GM18508 (cell line): Measurements from ENCODE around the gene ZRANB2.
A peak's percentile ranks its signal among the peaks of the same experiment; 100 is the strongest.

Experiments
- ATAC-seq: cut with Tn5 transposase; IDR thresholded peaks from one replicate; pipeline ENCODE4 v1.9.1; 2021; ENCODE audit warnings: moderate number of reproducible peaks; ENCODE audit not compliant: insufficient read depth, unreplicated experiment

The ZRANB2 gene, protein sequence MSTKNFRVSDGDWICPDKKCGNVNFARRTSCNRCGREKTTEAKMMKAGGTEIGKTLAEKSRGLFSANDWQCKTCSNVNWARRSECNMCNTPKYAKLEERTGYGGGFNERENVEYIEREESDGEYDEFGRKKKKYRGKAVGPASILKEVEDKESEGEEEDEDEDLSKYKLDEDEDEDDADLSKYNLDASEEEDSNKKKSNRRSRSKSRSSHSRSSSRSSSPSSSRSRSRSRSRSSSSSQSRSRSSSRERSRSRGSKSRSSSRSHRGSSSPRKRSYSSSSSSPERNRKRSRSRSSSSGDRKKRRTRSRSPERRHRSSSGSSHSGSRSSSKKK

DNA sequence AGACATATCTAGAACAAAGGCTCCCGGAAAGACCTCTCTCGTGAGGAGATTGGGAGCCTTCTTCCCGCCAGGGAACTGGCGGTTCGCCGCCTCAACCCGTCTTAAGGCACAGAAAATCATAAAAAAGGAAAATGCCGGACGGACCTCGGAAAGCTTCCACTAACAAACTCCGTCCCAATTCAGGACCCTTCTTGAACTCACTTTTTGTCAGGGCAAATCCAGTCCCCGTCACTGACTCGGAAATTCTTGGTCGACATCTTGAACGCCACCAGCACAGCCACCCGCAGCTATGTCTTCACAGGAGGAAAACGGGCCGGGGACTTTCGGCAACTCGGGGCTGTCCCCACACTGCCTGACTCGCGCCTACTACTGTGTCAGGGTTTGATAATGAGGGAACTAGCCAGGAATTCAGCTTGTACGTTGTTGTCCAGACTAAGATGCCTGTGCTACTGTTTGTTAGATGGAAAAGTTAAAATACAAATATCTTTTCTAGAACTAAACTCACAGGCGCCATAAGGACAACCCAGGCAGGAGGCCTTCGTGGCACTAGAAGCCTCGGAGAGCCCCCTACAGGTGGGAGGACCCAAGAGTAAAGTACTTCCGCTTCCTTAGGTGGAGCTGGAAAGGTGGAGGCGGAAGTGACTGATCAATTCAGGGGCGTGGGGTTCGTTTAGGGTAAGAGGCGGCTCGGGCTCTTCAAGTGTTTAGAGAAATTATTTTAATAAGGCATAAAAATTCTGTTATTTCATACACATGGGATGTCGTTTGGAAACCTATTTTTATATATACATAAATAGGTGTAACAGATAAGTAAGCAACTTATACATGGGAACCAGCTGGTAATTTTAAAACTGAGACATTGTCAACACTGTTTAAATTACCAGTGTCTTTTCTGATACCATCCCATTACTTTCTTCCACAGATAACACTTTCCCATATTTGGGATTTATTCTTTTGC, at the start of gene ZRANB2:
TSS of gene ZRANB2 (minus strand) at position 297 of the 958 bp plus-strand sequence. CDS start at position 257, 40 bp downstream.
- ATAC-seq: peak; percentile 98

DNA sequence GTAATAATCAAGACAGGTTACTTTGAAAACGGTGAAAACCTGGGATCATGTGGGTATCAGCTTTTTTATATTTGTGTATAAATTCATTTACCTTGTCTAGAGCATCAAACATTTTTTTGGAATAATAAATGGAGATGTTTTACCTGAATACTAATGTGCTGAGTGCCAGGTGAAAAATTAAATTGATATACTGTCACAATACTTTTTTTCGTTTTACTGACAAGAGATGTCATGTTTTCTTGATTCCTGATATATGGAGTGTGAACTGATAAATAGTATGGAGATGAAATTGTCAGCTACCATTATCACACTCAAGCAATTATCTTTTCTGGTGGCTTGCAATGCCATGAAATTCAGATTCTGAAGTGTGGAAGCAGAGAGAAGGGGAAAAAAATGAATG, 47.2 kb upstream of the ZRANB2 start:
- no peak for ATAC-seq

DNA sequence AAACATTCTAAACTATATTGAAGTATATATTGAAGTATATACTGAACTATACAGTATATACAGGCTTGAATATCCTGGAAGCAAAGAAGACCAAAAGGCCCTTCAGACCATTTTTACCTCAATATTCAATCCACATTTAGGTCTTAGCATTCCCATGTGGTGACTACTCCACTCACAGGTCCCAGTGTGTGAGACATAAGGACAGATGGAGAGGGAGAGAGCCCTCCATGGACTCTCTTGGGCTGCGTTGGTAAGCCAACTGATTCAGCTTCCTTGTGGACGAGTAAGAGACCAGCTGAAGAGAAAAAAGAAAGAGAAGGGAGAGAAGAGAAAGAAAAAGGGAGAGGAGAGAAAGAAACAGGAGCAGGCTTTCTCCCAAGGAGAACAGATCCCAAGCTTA, 37.3 kb upstream of the ZRANB2 start:
- no peak for ATAC-seq

DNA sequence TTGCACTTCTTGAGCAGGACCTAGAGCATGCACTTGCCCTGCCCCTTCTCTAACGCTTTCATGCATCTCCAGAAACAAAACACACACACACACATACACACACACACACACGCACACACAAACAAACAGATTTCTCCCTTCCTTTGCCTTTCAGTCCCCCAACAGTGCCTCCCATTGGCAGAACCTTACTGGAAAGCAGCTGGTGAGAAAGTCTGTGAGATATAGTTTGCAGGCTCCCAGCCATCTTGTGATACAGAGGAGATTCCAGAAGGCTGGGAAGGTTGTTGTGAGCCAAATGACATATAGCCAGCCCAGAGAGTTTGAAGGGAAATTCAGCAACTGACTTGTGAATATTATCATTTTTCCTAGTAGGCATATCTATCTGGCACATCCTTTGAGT, 35.9 kb upstream of the ZRANB2 start:
- no peak for ATAC-seq

DNA sequence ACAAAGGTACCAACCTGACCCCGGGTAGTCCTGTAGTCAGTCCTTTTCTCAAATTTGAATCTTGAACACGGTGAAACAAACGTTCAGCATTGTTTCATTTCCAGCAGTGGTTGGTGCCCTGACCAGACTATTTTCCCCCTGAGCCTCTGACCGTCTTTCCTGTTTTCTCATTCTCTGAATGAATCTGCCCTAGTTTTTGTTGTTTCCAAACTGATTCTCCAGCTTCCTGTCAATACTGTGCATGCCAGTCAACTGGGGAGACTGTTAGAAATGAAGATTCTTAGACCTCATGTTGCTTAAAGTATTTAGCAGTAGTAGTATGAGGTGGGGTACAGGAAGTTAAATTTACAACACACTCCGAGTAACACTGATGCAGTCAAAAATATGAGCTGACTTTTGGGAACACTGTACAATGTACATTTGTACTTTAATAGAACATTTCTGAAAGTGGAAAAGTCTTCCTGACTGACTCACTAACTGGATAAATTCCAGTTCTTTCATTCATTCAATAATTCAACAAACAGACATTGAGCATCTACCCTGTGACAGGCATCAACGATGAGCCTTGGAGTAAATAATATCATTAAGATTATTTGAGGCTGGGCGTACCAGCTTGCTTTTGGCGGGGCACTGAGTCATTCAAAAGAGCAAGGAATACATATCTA, 26.0 kb upstream of the ZRANB2 start:
- no peak for ATAC-seq

DNA sequence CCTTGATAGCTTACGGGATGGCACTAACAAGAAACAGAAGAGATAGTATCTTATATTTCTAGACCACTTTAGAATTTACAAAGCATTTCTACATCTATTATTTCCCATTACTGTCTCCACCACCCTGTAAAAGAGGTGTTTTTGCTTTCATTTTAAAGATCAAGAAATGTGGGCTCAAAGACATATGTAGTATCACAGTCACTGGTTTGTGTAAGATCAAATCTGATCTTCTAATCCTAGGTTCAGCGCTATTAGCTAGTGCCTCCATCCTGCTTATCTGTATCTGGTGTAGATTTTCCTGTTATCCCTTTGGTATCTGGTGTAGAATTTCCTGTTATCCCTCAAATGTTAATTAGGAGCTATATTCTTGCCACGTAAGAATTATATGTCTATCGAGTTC, 23.6 kb upstream of the ZRANB2 start:
- ATAC-seq: no peak

DNA sequence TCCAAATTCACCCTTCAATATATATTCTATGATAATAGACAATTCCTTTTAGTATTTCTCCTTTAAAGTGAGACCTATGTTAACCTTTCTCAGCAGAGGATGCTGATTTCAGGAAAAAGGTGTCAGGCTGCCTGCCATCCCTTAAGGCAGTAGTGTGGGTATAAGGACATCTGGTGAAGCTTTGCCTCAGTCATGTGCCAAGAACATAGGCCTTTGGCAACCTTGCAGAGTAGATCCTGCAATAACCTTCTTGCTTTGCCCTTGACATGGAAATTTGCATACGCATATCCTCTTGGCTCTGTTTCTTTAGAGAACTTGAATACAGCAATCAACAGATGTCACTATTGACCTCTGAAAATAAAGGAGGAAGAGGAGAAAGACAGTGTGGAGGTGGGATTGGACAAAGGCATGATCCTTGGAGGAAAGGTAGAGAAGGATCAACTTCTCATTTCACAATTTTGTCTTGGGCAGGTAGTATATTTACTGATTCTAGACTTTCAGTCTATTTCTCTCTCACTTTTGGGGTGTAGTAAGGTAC, 21.1 kb upstream of the ZRANB2 start:
- no peak for ATAC-seq

DNA sequence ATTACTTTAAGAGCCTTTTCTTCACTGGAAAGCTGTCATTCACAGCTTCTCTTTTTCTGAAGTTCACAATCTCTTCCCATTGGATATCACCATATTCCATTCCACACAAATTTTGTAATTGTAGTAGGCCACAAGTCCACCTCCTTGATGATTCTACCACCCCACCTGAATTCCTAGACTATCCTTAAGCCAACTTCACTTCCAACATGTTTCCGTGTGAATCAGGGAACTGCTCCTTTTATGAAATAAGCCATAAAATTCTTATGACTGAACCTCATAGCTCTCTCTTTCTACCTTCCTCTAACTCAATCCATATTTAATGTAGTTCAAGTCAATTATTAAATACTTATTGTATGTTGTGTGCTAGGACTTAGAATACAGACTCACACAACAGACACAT, 16.6 kb upstream of the ZRANB2 start:
- ATAC-seq: no peak

DNA sequence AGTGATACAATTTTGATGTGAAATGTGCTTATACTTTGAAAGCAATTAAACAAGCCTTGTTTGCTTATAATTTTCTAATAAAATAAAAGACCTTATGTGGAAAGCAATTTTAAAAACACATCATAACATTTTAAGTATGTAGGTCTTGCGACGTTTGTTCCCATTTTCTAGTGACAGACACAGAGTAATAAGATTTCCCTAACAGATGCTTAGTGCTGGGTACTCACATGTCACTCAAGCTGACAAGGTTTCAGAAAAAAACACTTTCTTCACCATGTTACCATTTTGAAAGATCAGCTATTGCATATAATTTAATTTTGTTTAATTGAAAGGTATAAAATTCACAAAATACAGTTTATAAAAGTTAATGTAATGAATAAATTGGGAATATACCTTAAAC, 14.1 kb upstream of the ZRANB2 start:
- no peak for ATAC-seq

DNA sequence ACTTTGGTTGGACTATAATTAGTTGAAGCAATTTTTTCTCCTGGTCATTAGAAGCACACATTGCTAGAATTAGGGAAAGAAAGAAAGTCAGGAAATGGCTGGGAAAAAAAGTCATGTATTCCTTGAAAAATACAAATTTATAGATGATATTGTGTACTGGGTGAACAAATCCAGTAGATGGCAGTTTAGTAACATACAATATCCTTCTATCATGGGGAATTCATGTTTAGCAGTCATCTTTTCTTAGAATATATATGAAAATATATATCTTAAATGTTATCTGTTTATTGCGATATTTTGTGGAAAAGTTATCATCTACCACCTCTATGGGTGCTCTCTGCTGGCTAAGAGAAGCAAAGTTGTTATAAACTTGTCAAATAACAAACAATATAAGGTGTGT, 13.1 kb upstream of the ZRANB2 start:
- no peak for ATAC-seq

DNA sequence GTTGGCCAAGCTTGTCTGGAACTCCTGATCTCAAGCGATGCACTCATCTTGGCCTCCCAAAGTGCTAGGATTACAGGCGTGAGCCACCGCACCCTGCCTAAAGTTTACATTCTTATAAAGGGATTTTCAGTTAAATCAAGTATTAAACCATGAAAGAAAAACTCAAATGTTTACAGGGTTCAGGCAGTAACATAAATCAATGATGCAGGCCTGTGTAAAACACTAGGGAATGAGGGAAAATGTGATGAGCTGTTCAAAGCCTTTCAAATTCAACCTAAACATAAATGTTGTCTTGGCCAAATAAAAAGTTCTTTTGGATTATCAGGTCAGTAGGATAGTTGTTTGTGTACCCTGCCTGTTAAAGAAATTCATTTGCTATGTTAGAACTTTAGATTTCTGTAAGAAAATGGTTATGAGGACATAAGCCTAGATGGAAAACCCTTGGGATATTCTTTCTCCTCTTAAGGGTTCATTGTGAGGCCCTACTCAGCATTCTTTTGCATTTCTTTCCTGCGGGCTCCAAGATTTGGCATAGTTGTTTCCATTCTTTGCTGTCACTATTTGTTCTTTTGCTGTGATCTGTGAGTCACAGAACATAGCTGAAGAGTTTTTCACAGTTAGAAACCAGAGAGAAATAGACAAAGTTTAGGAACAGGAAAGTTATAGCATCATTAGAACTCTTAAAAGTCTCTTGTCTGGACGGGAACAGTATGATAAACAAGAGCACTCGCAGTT, 8.9 kb upstream of the ZRANB2 start:
- ATAC-seq: no peak

DNA sequence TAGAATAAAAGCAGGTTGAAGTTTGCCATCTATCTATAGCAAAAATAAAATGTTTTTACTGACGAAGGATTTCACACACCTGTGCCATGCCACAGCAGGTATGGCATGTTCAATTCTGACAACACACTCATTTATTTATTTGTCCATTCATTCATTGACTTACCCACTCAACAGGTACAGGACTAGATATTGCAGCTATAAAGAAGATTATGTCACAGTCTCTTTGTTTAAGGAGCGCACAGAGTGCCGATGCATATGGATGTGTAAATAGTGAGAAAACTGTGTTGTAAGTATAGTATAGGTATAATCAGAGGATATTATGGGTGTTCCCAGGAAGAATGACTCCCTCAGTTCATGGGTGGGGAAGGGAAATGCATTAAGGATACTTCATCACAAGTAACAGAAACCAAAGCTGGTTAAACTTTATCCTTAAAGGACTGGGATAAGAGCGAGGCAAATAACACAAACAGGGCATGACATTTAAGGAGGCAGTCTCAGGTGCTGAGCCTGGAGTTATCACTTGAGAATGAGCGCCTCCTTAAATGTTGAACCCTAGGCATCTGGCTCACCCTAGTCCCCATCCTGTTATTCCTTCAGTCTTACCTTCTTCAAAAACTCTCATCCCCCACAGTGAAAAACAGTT, 7.9 kb upstream of the ZRANB2 start:
- no peak for ATAC-seq

DNA sequence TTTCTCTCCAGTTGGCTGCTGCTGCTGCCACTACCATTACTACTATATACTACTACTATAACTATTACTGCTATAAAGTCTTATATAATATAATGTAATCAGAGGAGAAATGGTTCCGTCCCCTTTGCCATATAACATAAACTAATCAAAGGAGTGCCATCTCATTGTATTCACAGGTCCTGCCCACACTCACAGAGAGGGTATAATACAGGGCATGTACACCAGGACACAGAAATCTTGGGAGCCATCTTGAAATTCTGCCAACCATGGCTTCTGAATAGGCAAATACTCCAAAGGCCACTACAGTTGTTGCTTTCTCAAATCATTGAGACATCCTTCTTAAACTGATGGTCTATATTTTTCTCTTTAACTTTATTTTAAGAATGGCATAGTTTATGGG, 6.9 kb upstream of the ZRANB2 start:
- ATAC-seq: no peak

DNA sequence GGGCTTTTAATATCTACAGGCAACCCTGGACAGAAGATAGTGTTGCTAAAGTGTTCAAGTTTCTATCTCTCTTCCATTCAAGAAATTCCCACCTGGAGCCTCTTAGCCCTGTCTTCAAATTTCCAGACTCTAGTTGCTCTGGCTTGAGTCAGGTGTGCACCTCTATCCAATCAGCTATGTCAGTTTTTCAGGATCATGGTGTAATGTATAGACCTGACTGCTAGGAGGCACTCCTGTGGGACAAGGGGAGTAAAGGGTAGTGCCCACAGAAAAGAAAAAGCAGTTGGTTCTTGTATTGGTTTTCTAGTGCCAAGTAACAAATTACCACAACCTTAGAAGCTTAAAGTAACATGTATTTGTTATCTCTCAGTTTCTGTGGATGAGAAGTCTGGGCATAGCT, 6.2 kb upstream of the ZRANB2 start:
- no peak for ATAC-seq

DNA sequence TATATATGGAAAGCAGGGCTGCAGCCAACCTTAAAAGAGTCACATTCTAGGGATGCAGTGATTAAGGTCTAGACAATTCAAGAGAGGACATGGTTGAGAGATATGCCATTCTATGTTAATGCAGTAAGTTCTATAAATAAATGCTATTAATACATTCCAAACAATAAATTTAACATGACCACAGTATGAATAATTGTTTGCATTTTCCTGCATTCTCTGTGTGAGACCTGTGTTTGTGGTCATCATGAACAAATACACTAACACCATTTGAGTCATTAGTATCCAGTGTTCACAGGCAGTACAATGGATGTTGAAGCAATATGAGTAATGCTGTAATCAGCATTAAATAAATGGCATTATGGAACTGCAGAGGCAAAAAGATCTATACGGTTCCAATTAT, 5.5 kb upstream of the ZRANB2 start:
- no peak for ATAC-seq

DNA sequence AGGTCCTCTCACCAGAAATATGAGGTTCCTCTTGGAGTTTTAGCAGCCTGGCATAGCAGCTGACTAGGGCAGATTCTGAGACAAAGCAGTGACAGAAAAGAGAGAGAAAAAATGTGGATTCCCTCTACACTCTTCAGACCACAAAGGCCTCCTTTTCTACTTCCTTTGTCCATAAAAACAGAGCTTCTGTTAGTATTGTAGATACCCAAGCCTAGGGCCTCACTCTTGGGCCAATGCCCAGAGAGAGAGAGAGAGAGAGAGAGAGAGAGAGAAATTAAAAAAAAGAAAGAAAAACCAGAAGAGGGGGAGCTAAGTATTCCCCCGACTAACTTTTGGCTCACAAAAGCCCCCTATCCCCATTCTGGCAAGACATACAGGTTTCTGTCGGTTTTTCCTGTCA, 2.4 kb upstream of the ZRANB2 start:
- no peak for ATAC-seq

DNA sequence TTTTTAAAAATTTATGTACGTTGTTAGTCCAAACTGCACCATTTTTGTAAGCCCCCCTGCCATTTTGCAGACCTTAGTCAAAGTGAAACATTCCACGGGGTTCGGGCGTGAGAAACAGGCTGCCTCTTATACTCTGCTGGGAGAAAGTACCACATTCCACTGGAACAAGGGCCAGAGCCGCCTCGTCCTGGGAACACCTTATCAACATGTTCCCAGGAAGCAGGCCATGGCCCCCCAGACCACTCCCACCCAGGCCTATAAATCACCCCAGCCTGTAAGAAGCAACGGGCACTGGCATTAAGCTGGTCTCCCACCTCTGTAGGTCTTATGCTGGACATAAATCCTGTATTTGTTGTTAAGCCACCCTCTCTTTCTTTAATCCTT, 854 bp upstream of the ZRANB2 start:
- no peak for ATAC-seq

DNA sequence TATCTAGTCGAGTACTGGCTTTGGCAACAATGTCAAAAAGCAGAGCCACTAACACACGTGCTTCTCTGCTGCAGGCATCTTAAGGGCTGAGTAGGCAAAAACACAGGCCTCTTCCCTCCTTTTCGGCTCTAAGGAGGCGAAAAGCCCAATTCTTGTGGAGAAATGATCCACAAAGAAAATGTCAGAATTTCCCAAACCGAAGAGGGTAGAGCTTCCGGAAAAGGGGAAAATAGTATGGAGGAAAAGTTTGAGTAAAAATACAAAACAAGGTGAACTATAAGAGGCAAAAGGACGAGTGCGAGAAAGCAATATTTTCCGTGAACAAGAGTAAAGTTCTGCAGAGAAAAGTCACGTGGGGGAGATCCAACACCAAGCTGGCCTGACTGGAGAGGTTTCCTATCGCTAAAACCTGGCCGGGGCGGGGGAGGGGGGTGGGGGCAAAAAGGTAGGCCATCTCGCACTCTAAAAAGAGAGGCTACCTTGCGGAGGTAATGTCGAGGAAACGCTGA, 551 bp downstream of the ZRANB2 start:
- ATAC-seq: no peak

DNA sequence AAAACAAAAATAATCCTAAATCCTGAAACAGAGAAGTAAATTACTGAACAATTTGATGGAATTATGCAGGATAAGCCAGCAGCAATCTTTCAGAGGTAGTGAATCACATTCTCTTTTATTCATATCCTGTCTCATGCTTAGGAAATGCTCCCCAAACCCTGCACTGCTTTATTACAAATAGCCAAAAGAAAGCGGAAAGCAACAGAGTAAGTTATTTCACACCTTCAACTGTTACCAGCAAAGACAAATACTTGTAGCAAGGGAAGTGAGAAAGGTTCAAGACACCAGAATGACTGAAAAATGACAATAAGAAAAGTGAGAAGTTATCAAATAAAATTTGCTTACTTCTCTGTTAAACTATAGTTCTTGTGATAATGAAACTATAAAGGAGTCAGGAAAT, 6.2 kb downstream of the ZRANB2 start:
- no peak for ATAC-seq
